Measurements from ENCODE around the gene CHCHD6. TPM values are rescaled to one million over a fixed set of nuclear protein-coding genes. Genes with fewer than 3 reads are reported as not detected.

Gene CHCHD6
- total and polyA plus RNA-seq, 2 of the 4 experiments (the other 2 are of a cell fraction) = 18.8 to 28.9 TPM

GRCh38 chr3:127000761-127001160 lies 296.7 kb downstream of the CHCHD6 start:
- H4K8ac ChIP-seq (ENCODE audit: low read depth in 2 of 2, low read length in 2 of 2) = no peak overlapping the region
- peak overlapping the region; percentile 97 for H3K4ac ChIP-seq (ENCODE audit: low read depth, low read length)
- dilution Hi-C loops (cut with HindIII; ENCODE audit: low sequenced_read_pairs, unreplicated experiment) = no loop called here
- H3K56ac ChIP-seq (ENCODE audit: extremely low read depth, insufficient read depth, low read length) = no peak overlapping the region
- no peak overlapping the region for H3K18ac ChIP-seq (ENCODE audit: low read depth, low read length)
- no peak overlapping the region; the same call in 2 of the 3 replicates for H2BK15ac ChIP-seq (ENCODE audit: low read depth, low read length)
- no peaks in the 10 kb centered on the region for H3K9me3 ChIP-seq (ENCODE audit: control insufficient read depth, insufficient read depth, low read length)
- TF ChIP-seq MAZ (IDR thresholded peaks at IDR 0.05; ENCODE audit: borderline replicate concordance, low read depth, low read length) (no peak), CEBPB (IDR thresholded peaks at IDR 0.05; ENCODE audit: low read depth, low read length) (no peak), BHLHE40 (IDR thresholded peaks at IDR 0.05; ENCODE audit: low read depth, low read length) (no peak), USF2 (IDR thresholded peaks at IDR 0.05; ENCODE audit: low read depth, low read length) (no peak)
- peaks cover 13% of the 10 kb centered on the region for H3K36me3 ChIP-seq (ENCODE audit: control insufficient read depth, insufficient read depth, low read length)
- no peak overlapping the region for H3K14ac ChIP-seq (replicated peaks; ENCODE audit: low read depth, low read length)
- intact Hi-C loops (cut with micrococcal nuclease) = loop anchor here (10.0 kb wide), 1 partner anchor 544 kb away; no protein-coding TSS in a partner anchor
- CTCF ChIA-PET = interaction anchor here (1.1 kb wide), 1 partner anchor 248 kb away, joined by 3 read pairs; no protein-coding TSS in a partner anchor
- H2BK120ac ChIP-seq (ENCODE audit: low read depth, low read length) = no peak overlapping the region
- H2AK5ac ChIP-seq (ENCODE audit: low read depth, low read length) = peak overlapping the region; percentile 79; the same call in 1 of the 2 replicates
- H3K4me1 ChIP-seq (ENCODE audit: control insufficient read depth, insufficient read depth, low read length) = peaks cover 21% of the 10 kb centered on the region
- POLR2A ChIA-PET (ENCODE audit: unreplicated experiment) = no interaction called here
- H3K27me3 ChIP-seq (ENCODE audit: control insufficient read depth, insufficient read depth, low read length) = no peaks in the 10 kb centered on the region
- no peak overlapping the region for H4K5ac ChIP-seq (ENCODE audit: low read depth, low read length)
- peak overlapping the region; percentile 35; the same call in 1 of the 2 replicates for H4K91ac ChIP-seq (ENCODE audit: insufficient read depth, low read depth, low read length)
- ATAC-seq (ENCODE audit: low read depth) (no peak), DNase-seq (no peak)
- H3K79me1 ChIP-seq (ENCODE audit: low read depth in 1 of 2, low read length in 2 of 2) = peaks cover 33 to 66% of the 10 kb centered on the region in 2 experiments
- H3K4me2 ChIP-seq (ENCODE audit: low read depth, low read length) = no peak overlapping the region
- no peak overlapping the region for H2AK9ac ChIP-seq (replicated peaks; ENCODE audit: low read depth, low read length, poor library complexity)
- no peak overlapping the region for H3K9ac ChIP-seq (ENCODE audit: low read depth, low read length)
- no TSS peak for BruUV-seq (replicated peaks)
- H4K20me1 ChIP-seq (ENCODE audit: insufficient read depth, low read length) = peaks cover 27% of the 10 kb centered on the region
- no peak overlapping the region for H3K4me3 ChIP-seq (ENCODE audit: insufficient read depth, low read depth, low read length)
- peaks cover 25% of the 10 kb centered on the region for H3K9me1 ChIP-seq (ENCODE audit: insufficient read depth, low read length)
- peak overlapping the region; percentile 10 for H2BK5ac ChIP-seq (ENCODE audit: low read depth, low read length, poor library complexity, severe bottlenecking)
- H2BK20ac ChIP-seq (ENCODE audit: low read depth, low read length) = no peak overlapping the region
- 100% methylated on average over 2 of the region's 12 CpGs; no CpG with 5 or more reads in 1 of the 2 experiments for WGBS, 2 experiments (ENCODE audit: extremely low coverage in 2 of 2, insufficient read length in 1 of 2)
- H3K27ac ChIP-seq (ENCODE audit: insufficient read depth, low read length) = peak overlapping the region; percentile 89; the same call in 1 of the 2 replicates
- in situ Hi-C loops (cut with MboI; ENCODE audit: low sequenced_read_pairs) = no loop called here
- no peak overlapping the region for H3K23ac ChIP-seq (ENCODE audit: low read depth, low read length)
- peak overlapping the region; percentile 13 for H2AFZ ChIP-seq (replicated peaks; ENCODE audit: low read length, poor library complexity)

Measured in IMR-90 (cell line).